Heart right ventricle (tissue), 16 donors: ENCODE results near the gene HOXA13. TPM values are rescaled to one million over a fixed set of nuclear protein-coding genes. Genes with fewer than 3 reads are reported as not detected.

Experiments
- ATAC-seq, 8 donors: fragments of 200-7000 bp; cut with Tn5 transposase; one replicate each; pipeline ENCODE4 v1.9.1; 2020; ENCODE audit warnings: mild to moderate bottlenecking in 8 of 8, moderate library complexity in 8 of 8, moderate number of reproducible peaks in 1 of 8
- DNase-seq, 2 donors: peaks; one replicate each; pipeline ENCODE4 v3.0.0-alpha.2; 2020
- H3K27ac ChIP-seq, 10 donors: fragments of 200-600 bp; sonication (generic) in 2 of 10; one replicate each; pipeline versions ENCODE4 v1.5.0 to v1.8.0; 2020 to 2022; ENCODE audit warnings: mild to moderate bottlenecking in 3 of 10
- H3K27me3 ChIP-seq, 7 donors: fragments of 200-600 bp; one replicate each; pipeline ENCODE4 v1.8.0; 2021 to 2022; ENCODE audit warnings: mild to moderate bottlenecking in 2 of 7
- H3K36me3 ChIP-seq, 9 donors: fragments of 200-600 bp; sonication (generic) in 1 of 9; one replicate each; pipeline versions ENCODE4 v1.5.0 to v1.8.0; 2020 to 2022; ENCODE audit warnings: mild to moderate bottlenecking in 2 of 9
- H3K4me1 ChIP-seq, 9 donors: fragments of 200-600 bp; sonication (generic) in 1 of 9; one replicate each; pipeline versions ENCODE4 v1.5.0 to v1.8.0; 2020 to 2022; ENCODE audit warnings: mild to moderate bottlenecking in 4 of 9
- H3K4me3 ChIP-seq, 10 donors: fragments of 200-600 bp; sonication (generic) in 2 of 10; one replicate each; pipeline versions ENCODE4 v1.5.0 to v1.8.0; 2020 to 2022; ENCODE audit warnings: mild to moderate bottlenecking in 7 of 10, moderate library complexity in 2 of 10
- H3K9me3 ChIP-seq, 11 donors: fragments of 200-600 bp in 10 of 11; sonication (generic) in 2 of 11; one replicate each; pipeline versions ENCODE4 v1.5.0 to v1.8.0; 2013 to 2022; ENCODE audit warnings: mild to moderate bottlenecking in 2 of 11, control low read depth in 1 of 11, moderate library complexity in 1 of 11
- CTCF ChIP-seq, 9 donors: fragments of 200-600 bp; sonication (generic) in 2 of 9; IDR thresholded peaks; one replicate each; pipeline versions ENCODE4 v1.5.0 to v1.8.0; 2021 to 2022; ENCODE audit warnings: antibody characterized with exemption in 9 of 9, mild to moderate bottlenecking in 5 of 9, moderate library complexity in 1 of 9
- WGBS, 2 donors: extraction: QIAGEN DNeasy Blood & Tissue Kit; methylation state at CpG; one replicate each; pipeline ENCODE4 v1.1.7; 2013; ENCODE audit warnings: inconsistent platforms in 1 of 2; 5-methylcytosine and 5-hydroxymethylcytosine counted together
- intact Hi-C, 10 donors: fragments of 100-400 bp; cut with DNase I; formaldehyde crosslinking; loops; one replicate each; pipeline versions ENCODE4 v1.11.1 to v1.14.2; 2022
- polyA plus RNA-seq, 2 donors: library from polyadenylated mRNA; stranded (reverse); fragments of 200-250 nt; gene quantifications; one replicate each; pipeline ENCODE4 v1.2.3, GENCODE V29; 2013
- total RNA-seq, 10 donors: library from RNA; stranded (reverse); fragmentation: NEBNext Ultra II Directional in 3 of 10; extraction: Animal tissue kit (Norgen Biotek cat#: 25700) in 3 of 10; gene quantifications; one replicate each; pipeline versions ENCODE4 v1.2.1 to v1.2.4, GENCODE V29; 2021 to 2023
- donor health status: Arrhythmogenic right ventricular cardiomyopathy.
- donor health status: ischemic (EF 13 %, LVEDD 7.1; RV severe dilation, severe dysfunction).
- donor health status: healthy with polysubstance abuse.
- donor health status: DM: no; HTN: yes; CAD: no.
- donor health status: DM: no; HTN: no; CAD: no.
- donor health status: ischemic (EF 25% LVEDD 6.9; RV normal size, moderate dysfunction).
- donor health status: ischemic (EF 25% LVEDD 5.7; RV mildly dilated, moderate dysfunction).
- donor health status: healthy.
- donor health status: DM: yes; HTN: yes; CAD: no.
- donor health status: Ischemic cardiomyopathy.
- donor health status: ischemic (EF 35%, LVEDD 5.7; RV mildly dilated, moderate dysfunction).
- donor health status: nonischemic (EF 11% LVEDD 7.7; RV severe dilation, severe dysfunction).
- donor health status: DM: yes; HTN: yes; CAD: no.
- donor health status: PGD.
- donor health status: ischemic (EF 29% LVEDD 5.4; RV normal size, mild dysfunction).
- donor health status: nonischemic (EF 23%, LVEDD 6.1; RV moderate dilation, normal function).

Gene HOXA13
- total and polyA plus RNA-seq, 12 donors = not detected

- no peaks in the 10 kb centered on the region for H3K36me3 ChIP-seq
- peaks cover 8 to 53% (median 36%) of the 10 kb centered on the region in 9 donors for H3K4me1 ChIP-seq
- H3K27ac ChIP-seq = peak within 1 kb of the TSS in 1 of 10 donors; percentile 5
- DNase-seq (no peak), ATAC-seq (peak in 1 of 8 donors; percentile 5)
- no peaks in the 10 kb centered on the region for H3K9me3 ChIP-seq
- peak within 1 kb of the TSS; percentile 12 to 48 (median 36) for H3K4me3 ChIP-seq
- intact Hi-C loops = no loop called here
- H3K27me3 ChIP-seq = peaks cover 69 to 100% (median 100%) of the 10 kb centered on the region in 7 donors
- no peak for TF ChIP-seq CTCF (IDR thresholded peaks at IDR 0.05)
- 5 to 6% methylated on average over 43 of the region's 43 CpGs for WGBS, 2 donors
Observed at GRCh38 chr7:27185013-27185853, 14.7 kb downstream of the HOXA13 start, which contains the start of gene HOXA11. HOXA11 (minus strand) TSS chr7:27185232; CDS start chr7:27185144, 88 bp downstream.

- peak overlapping the region in 1 of 10 donors; percentile 5 for H3K27ac ChIP-seq
- peak in 1 of 9 donors; percentile 14 for TF ChIP-seq CTCF (IDR thresholded peaks at IDR 0.05)
- intact Hi-C loops = no loop called here
- peaks cover 69 to 100% (median 100%) of the 10 kb centered on the region in 7 donors for H3K27me3 ChIP-seq
- no peak for DNase-seq
- ATAC-seq = peak in 2 of 8 donors; percentile 25 to 34
- WGBS, 2 donors = 2 to 3% methylated on average over 72 of the region's 72 CpGs
- H3K9me3 ChIP-seq = no peaks in the 10 kb centered on the region
- peak overlapping the region; percentile 12 to 48 (median 36) for H3K4me3 ChIP-seq
- H3K4me1 ChIP-seq = peaks cover 12 to 60% (median 43%) of the 10 kb centered on the region in 9 donors
- no peaks in the 10 kb centered on the region for H3K36me3 ChIP-seq
Observed at GRCh38 chr7:27184337-27185012, 15.4 kb downstream of the HOXA13 start.

- H3K4me1 ChIP-seq = peaks cover 13 to 55% (median 39%) of the 10 kb centered on the region in 9 donors
- DNase-seq (no peak), ATAC-seq (no peak)
- H3K27ac ChIP-seq = peak overlapping the region in 1 of 10 donors; percentile 5
- 2 to 3% methylated on average over 30 of the region's 30 CpGs for WGBS, 2 donors
- TF ChIP-seq CTCF (IDR thresholded peaks at IDR 0.05) = no peak
- peak overlapping the region in 9 of 10 donors; percentile 19 to 48 (median 42) for H3K4me3 ChIP-seq
- no peaks in the 10 kb centered on the region for H3K36me3 ChIP-seq
- H3K27me3 ChIP-seq = peaks cover 70 to 100% (median 100%) of the 10 kb centered on the region in 7 donors
- no peaks in the 10 kb centered on the region for H3K9me3 ChIP-seq
- intact Hi-C loops = no loop called here
Observed at GRCh38 chr7:27183682-27184336, 16.1 kb downstream of the HOXA13 start.
